HCT116 (cell line): ENCODE data around the gene MGAT4C. TPM values are rescaled to one million over a fixed set of nuclear protein-coding genes. Genes with fewer than 3 reads are reported as not detected.

Source experiments
- ATAC-seq: fragments of 200-7000 bp; cut with Tn5 transposase; 2 replicates; pipeline ENCODE4 v1.9.1; 2020; ENCODE audit warnings: mild to moderate bottlenecking, moderate library complexity
- BruUV-seq: library from RNA; stranded (reverse); fragments of 400-500 nt; replicated peaks from 2 replicates; lab custom pipeline; 2021; lab: Mats Ljungman, UMichigan
- CTCF ChIA-PET: fragments of 300-600 bp; sonication (Branson Sonifier 250); formaldehyde crosslinking; loops from one replicate; lab custom pipeline; 2021; ENCODE audit warnings: antibody characterized with exemption; lab: Charles Lee
- POLR2A ChIA-PET: fragments of 300-600, 350-600 bp; sonication (Branson Sonifier 250); formaldehyde crosslinking; loops from one replicate; lab custom pipeline; 2021; ENCODE audit warnings: antibody characterized with exemption; lab: Charles Lee
- RAD21 ChIA-PET, 2 experiments: fragments of 300-600 bp; sonication (Branson Sonifier 250); formaldehyde crosslinking; loops; one replicate each; lab custom pipeline; 2023; ENCODE audit warnings: low total read pairs in 2 of 2; ENCODE audit not compliant: uncharacterized antibody in 2 of 2, unreplicated experiment in 2 of 2, low non-redundant PET in 1 of 2; lab: Charles Lee
- DNase-seq: peaks from one replicate; pipeline ENCODE4 v3.0.0-alpha.2; 2010; ENCODE audit warnings: low read depth, low spot score
- H2AFZ ChIP-seq: fragments of 200-600 bp; shearing (Covaris generic), sonication (generic); 2 replicates; pipeline ENCODE4 v1.6.1; 2017; ENCODE audit warnings: low read depth, mixed run types, mixed read lengths, antibody characterized with exemption, low read length; ENCODE audit not compliant: poor library complexity, severe bottlenecking
- H3K27ac ChIP-seq: 2 replicates; pipeline ENCODE4 v1.5.1; 2012; ENCODE audit warnings: low read depth, low read length
- H3K27me3 ChIP-seq: fragments of 200-600 bp; sonication (generic); 2 replicates; pipeline ENCODE4 v1.6.1; 2016; ENCODE audit warnings: mixed run types, low read length, mixed read lengths; ENCODE audit not compliant: insufficient read depth
- H3K36me3 ChIP-seq, 2 experiments: fragments of 200-500 bp in 1 of 2; fragments of 200-600 bp in 1 of 2; sonication (Bioruptor generic) in 1 of 2; sonication (generic) in 1 of 2; 2 replicates each; pipeline versions ENCODE4 v1.5.1 to v1.6.1; 2014 to 2016; ENCODE audit warnings: low read length in 2 of 2, inconsistent platforms in 1 of 2, mixed read lengths in 1 of 2, mixed run types in 1 of 2; ENCODE audit not compliant: insufficient read depth in 2 of 2, control insufficient read depth in 1 of 2
- H3K4me1 ChIP-seq, 2 experiments: fragments of 200-600 bp in 1 of 2; sonication (generic) in 1 of 2; 2 replicates each; pipeline versions ENCODE4 v1.5.1 to v1.6.1; 2012 to 2017; ENCODE audit warnings: low read length in 2 of 2, inconsistent platforms in 1 of 2, mild to moderate bottlenecking in 1 of 2, mixed read lengths in 1 of 2, mixed run types in 1 of 2, moderate library complexity in 1 of 2; ENCODE audit not compliant: insufficient read depth in 2 of 2, control insufficient read depth in 1 of 2
- H3K4me2 ChIP-seq: fragments of 200-600 bp; sonication (generic); 2 replicates; pipeline ENCODE4 v1.6.1; 2017; ENCODE audit warnings: mixed run types, low read length, mixed read lengths
- H3K4me3 ChIP-seq, 2 experiments: fragments of 200-600 bp in 1 of 2; sonication (generic) in 1 of 2; replicated peaks in 1 of 2; 2 replicates each; pipeline ENCODE4 v1.5.1; 2011 to 2016; ENCODE audit warnings: low read length in 2 of 2, control low read depth in 1 of 2, low read depth in 1 of 2, mild to moderate bottlenecking in 1 of 2, mixed read lengths in 1 of 2, mixed run types in 1 of 2
- H3K79me2 ChIP-seq: fragments of 200-600 bp; sonication (generic); 2 replicates; pipeline ENCODE4 v1.6.1; 2017; ENCODE audit warnings: mild to moderate bottlenecking, mixed run types, low read length, moderate library complexity, mixed read lengths; ENCODE audit not compliant: insufficient read depth
- H3K9ac ChIP-seq: fragments of 200-600 bp; sonication (generic); 2 replicates; pipeline ENCODE4 v1.6.1; 2016; ENCODE audit warnings: low read length, mixed read lengths
- H3K9me2 ChIP-seq: fragments of 200-600 bp; sonication (generic), shearing (Covaris generic); 2 replicates; pipeline ENCODE4 v1.6.1; 2017; ENCODE audit warnings: mixed run types, mild to moderate bottlenecking, moderate library complexity; ENCODE audit not compliant: insufficient read depth
- H3K9me3 ChIP-seq, 2 experiments: fragments of 200-500 bp in 1 of 2; fragments of 200-600 bp in 1 of 2; sonication (Bioruptor generic) in 1 of 2; sonication (generic) in 1 of 2; 2 replicates each; pipeline ENCODE4 v1.6.1; 2014 to 2017; ENCODE audit warnings: low read length in 2 of 2, mixed read lengths in 2 of 2, inconsistent platforms in 1 of 2, low read depth in 1 of 2, mild to moderate bottlenecking in 1 of 2, mixed run types in 1 of 2, moderate library complexity in 1 of 2; ENCODE audit not compliant: control insufficient read depth in 1 of 2, insufficient read depth in 1 of 2
- H4K20me1 ChIP-seq: fragments of 200-600 bp; sonication (generic), shearing (Covaris generic); 2 replicates; pipeline ENCODE4 v1.6.1; 2017; ENCODE audit warnings: mixed run types, mild to moderate bottlenecking, moderate library complexity; ENCODE audit not compliant: insufficient read depth
- ATF3 ChIP-seq: IDR thresholded peaks from 2 replicates; pipeline ENCODE4 v1.6.1; 2012
- CBX3 ChIP-seq: IDR thresholded peaks from 2 replicates; pipeline ENCODE4 v1.6.1; 2012; ENCODE audit warnings: low read depth
- CEBPB ChIP-seq: IDR thresholded peaks from 2 replicates; pipeline ENCODE4 v1.6.1; 2012; ENCODE audit warnings: low read depth
- CTCF ChIP-seq, 3 experiments: fragments of 200-600 bp in 1 of 3; sonication (generic) in 1 of 3; IDR thresholded peaks in 2 of 3; conservative IDR thresholded peaks in 1 of 3; 2 replicates each; pipeline ENCODE4 v1.5.1; 2012 to 2017; ENCODE audit warnings: low read depth in 2 of 3, low read length in 2 of 3, antibody characterized with exemption in 1 of 3, borderline replicate concordance in 1 of 3, control low read depth in 1 of 3, mild to moderate bottlenecking in 1 of 3, mixed read lengths in 1 of 3, mixed run types in 1 of 3, moderate library complexity in 1 of 3; ENCODE audit not compliant: insufficient read depth in 1 of 3
- EZH2 ChIP-seq: fragments of 200-600 bp; sonication (generic); IDR thresholded peaks from 2 replicates; pipeline ENCODE4 v1.6.1; 2017; ENCODE audit warnings: antibody characterized with exemption, mixed run types
- FOSL1 ChIP-seq: IDR thresholded peaks from 2 replicates; pipeline ENCODE4 v1.6.1; 2012; ENCODE audit warnings: low read depth
- JUND ChIP-seq: IDR thresholded peaks from 2 replicates; pipeline ENCODE4 v1.6.1; 2012
- MAX ChIP-seq: IDR thresholded peaks from 2 replicates; pipeline ENCODE4 v1.6.1; 2012
- POLR2A ChIP-seq: IDR thresholded peaks from 2 replicates; pipeline ENCODE4 v1.7.0; 2011; ENCODE audit warnings: borderline replicate concordance; ENCODE audit not compliant: insufficient read depth, insufficient read length; ENCODE audit errors: extremely low read depth
- POLR2AphosphoS5 ChIP-seq: IDR thresholded peaks from 2 replicates; pipeline ENCODE4 v1.6.1; 2011; ENCODE audit warnings: mild to moderate bottlenecking, low read depth, low read length, moderate library complexity
- SP1 ChIP-seq: IDR thresholded peaks from 2 replicates; pipeline ENCODE4 v1.6.1; 2012; ENCODE audit warnings: low read depth
- SRF ChIP-seq: IDR thresholded peaks from 2 replicates; pipeline ENCODE4 v1.6.1; 2012; ENCODE audit warnings: low read depth
- YY1 ChIP-seq: IDR thresholded peaks from 2 replicates; pipeline ENCODE4 v1.6.1; 2011; ENCODE audit warnings: low read length, low read depth, moderate library complexity, mild to moderate bottlenecking; ENCODE audit not compliant: insufficient replicate concordance; ENCODE audit errors: extremely low read depth
- ZBTB33 ChIP-seq: IDR thresholded peaks from 2 replicates; pipeline ENCODE4 v1.6.1; 2011; ENCODE audit warnings: mild to moderate bottlenecking, low read length, moderate library complexity; ENCODE audit not compliant: insufficient replicate concordance; ENCODE audit errors: extremely low read depth
- ZFX ChIP-seq: fragments of 450-650 bp; IDR thresholded peaks from 2 replicates; pipeline ENCODE4 v1.6.1; 2017
- ZNF274 ChIP-seq: fragments of 200-500 bp; sonication (Bioruptor generic); IDR thresholded peaks from 2 replicates; pipeline ENCODE4 v1.6.1; 2014; ENCODE audit warnings: mild to moderate bottlenecking, low read depth, low read length, inconsistent platforms
- intact Hi-C: fragments of 100-400 bp; cut with micrococcal nuclease; formaldehyde crosslinking; loops from 2 replicates; pipeline ENCODE4 v1.10.0; 2022
- total RNA-seq: library from RNA; stranded (reverse); gene quantifications from one replicate; pipeline ENCODE4 v1.2.1, GENCODE V29; 2021; ENCODE audit not compliant: unreplicated experiment

MGAT4C gene
- total RNA-seq, 1 experiment from 2014 or later = not detected

GRCh38 chr12:86137936-86138335 is 118.3 kb downstream of the MGAT4C start:
- no peak overlapping the region for H3K9ac ChIP-seq
- no peaks in the 10 kb centered on the region for H3K9me2 ChIP-seq
- H4K20me1 ChIP-seq = no peaks in the 10 kb centered on the region
- H3K27ac ChIP-seq = no peak overlapping the region
- H3K4me2 ChIP-seq = peak overlapping the region; percentile 45
- no peak overlapping the region for H3K4me3 ChIP-seq
- DNase-seq = peak; percentile 16
- no peaks in the 10 kb centered on the region for H3K9me3 ChIP-seq
- ChIA-PET POLR2A (no interaction called here), CTCF (no interaction called here), RAD21 (no interaction called here)
- H3K4me1 ChIP-seq = peaks cover 0 to 9% of the 10 kb centered on the region in 2 experiments; a peak in 2 of 4 replicates
- no peaks in the 10 kb centered on the region for H3K79me2 ChIP-seq
- H2AFZ ChIP-seq = peak overlapping the region; percentile 80
- H3K27me3 ChIP-seq = no peaks in the 10 kb centered on the region
- no TSS peak for BruUV-seq
- intact Hi-C loops = no loop called here
- TF ChIP-seq MAX = no peak
- no peak for TF ChIP-seq CEBPB
- TF ChIP-seq CBX3 = no peak
- TF ChIP-seq ZNF274 = no peak
- TF ChIP-seq ZBTB33 = no peak
- no peak for TF ChIP-seq EZH2
- no peak for TF ChIP-seq POLR2AphosphoS5
- no peak for TF ChIP-seq ATF3
- no peak for TF ChIP-seq ZFX
- peak; percentile 20; the same call in 1 of the 2 replicates for TF ChIP-seq JUND
- no peak for TF ChIP-seq SRF
- no peak for TF ChIP-seq YY1
- TF ChIP-seq POLR2A = no peak
- no peak for TF ChIP-seq CTCF (IDR thresholded peaks at IDR 0.05 in 2 of 3, conservative IDR thresholded peaks at IDR 0.05 in 1 of 3; ENCODE audit: borderline replicate concordance in 1 of 3, insufficient read depth in 1 of 3, low read depth in 2 of 3, low read length in 2 of 3)
- TF ChIP-seq SP1 = no peak
- TF ChIP-seq FOSL1 = peak; percentile 26; the same call in 1 of the 2 replicates
- H3K36me3 ChIP-seq = no peaks in the 10 kb centered on the region
- ATAC-seq = no peak
